KMS-11 (cell line): ENCODE measurements around the gene CCS.
A peak's percentile ranks its signal among the peaks of the same experiment; 100 is the strongest.

Experiments used
- H2AFZ ChIP-seq: fragments of 200-600 bp; sonication (generic); 2 replicates; pipeline ENCODE4 v1.6.1; 2016; ENCODE audit warnings: antibody characterized with exemption, mixed run types, low read depth
- H3K27ac ChIP-seq: fragments of 200-600 bp; sonication (generic); 2 replicates; pipeline ENCODE4 v1.6.1; 2016; ENCODE audit warnings: mild to moderate bottlenecking, mixed run types
- H3K27me3 ChIP-seq: fragments of 200-600 bp; sonication (generic); 2 replicates; pipeline ENCODE4 v1.6.1; 2017; ENCODE audit warnings: mild to moderate bottlenecking, low read depth, mixed run types, moderate library complexity; ENCODE audit not compliant: insufficient read depth
- H3K36me3 ChIP-seq: fragments of 200-600 bp; sonication (generic); 2 replicates; pipeline ENCODE4 v1.6.1; 2017; ENCODE audit warnings: mild to moderate bottlenecking, mixed run types; ENCODE audit not compliant: insufficient read depth
- H3K4me1 ChIP-seq: fragments of 200-600 bp; sonication (generic); 2 replicates; pipeline ENCODE4 v1.6.1; 2016; ENCODE audit warnings: mild to moderate bottlenecking, low read depth, mixed run types; ENCODE audit not compliant: poor library complexity, severe bottlenecking
- H3K4me2 ChIP-seq: fragments of 200-600 bp; sonication (generic); 2 replicates; pipeline ENCODE4 v1.7.0; 2016; ENCODE audit warnings: mild to moderate bottlenecking, mixed run types
- H3K4me3 ChIP-seq: fragments of 200-600 bp; sonication (generic); IDR thresholded peaks from 2 replicates; pipeline ENCODE4 v1.6.1; 2017; ENCODE audit warnings: low read depth, low read length, mixed read lengths; ENCODE audit not compliant: insufficient read depth
- H3K79me2 ChIP-seq: fragments of 200-600 bp; sonication (generic); 2 replicates; pipeline ENCODE4 v1.6.1; 2016; ENCODE audit warnings: low read depth, mixed run types; ENCODE audit not compliant: insufficient read depth
- H3K9ac ChIP-seq: fragments of 200-600 bp; sonication (generic); 2 replicates; pipeline ENCODE4 v1.6.1; 2016; ENCODE audit warnings: mild to moderate bottlenecking, mixed run types
- H4K20me1 ChIP-seq: fragments of 200-600 bp; sonication (generic); 2 replicates; pipeline ENCODE4 v1.6.1; 2016; ENCODE audit warnings: mild to moderate bottlenecking, mixed run types; ENCODE audit not compliant: insufficient read depth
- CTCF ChIP-seq: fragments of 200-600 bp; sonication (generic); conservative IDR thresholded peaks from 2 replicates; pipeline ENCODE4 v1.6.1; 2017; ENCODE audit warnings: low read depth, mild to moderate bottlenecking, antibody characterized with exemption, low read length, moderate library complexity, mixed read lengths

The CCS gene

GRCh38 chr11:66566221-66566620 is 26.8 kb upstream of the CCS start:
- no peaks in the 10 kb centered on the region for H3K79me2 ChIP-seq
- H3K4me2 ChIP-seq, result no peak overlapping the region
- TF ChIP-seq CTCF, result no peak
- H3K27ac ChIP-seq, result no peak overlapping the region
- no peak overlapping the region for H3K4me3 ChIP-seq
- H3K27me3 ChIP-seq, result no peaks in the 10 kb centered on the region
- no peak overlapping the region for H3K9ac ChIP-seq
- no peaks in the 10 kb centered on the region for H3K4me1 ChIP-seq
- no peak overlapping the region for H2AFZ ChIP-seq
- H4K20me1 ChIP-seq, result no peaks in the 10 kb centered on the region
- no peaks in the 10 kb centered on the region for H3K36me3 ChIP-seq

GRCh38 chr11:66567787-66568123 is 25.2 kb upstream of the CCS start:
- TF ChIP-seq CTCF, result no peak
- Histone ChIP-seq H3K36me3 (no peaks in the 10 kb centered on the region), H3K79me2 (no peaks in the 10 kb centered on the region), H3K27me3 (no peaks in the 10 kb centered on the region), H3K4me2 (no peak overlapping the region), H3K9ac (no peak overlapping the region), H3K27ac (no peak overlapping the region), H3K4me3 (no peak overlapping the region), H2AFZ (peak overlapping the region; percentile 60; the same call in 1 of the 2 replicates), H4K20me1 (no peaks in the 10 kb centered on the region), H3K4me1 (no peaks in the 10 kb centered on the region)

- Histone ChIP-seq H3K79me2 (no peaks in the 10 kb centered on the region), H3K4me3 (no peak within 1 kb of the TSS), H3K9ac (no peak within 1 kb of the TSS), H3K36me3 (no peaks in the 10 kb centered on the region), H3K27ac (no peak within 1 kb of the TSS), H3K4me1 (no peaks in the 10 kb centered on the region), H4K20me1 (no peaks in the 10 kb centered on the region), H3K27me3 (no peaks in the 10 kb centered on the region; the same call in 1 of the 2 replicates), H3K4me2 (peak within 1 kb of the TSS; percentile 33; the same call in 1 of the 2 replicates), H2AFZ (peak within 1 kb of the TSS; percentile 60)
- TF ChIP-seq CTCF, result no peak
These were observed 24.7 kb upstream of the CCS start, which contains the start of gene CTSF for GRCh38 chr11:66568124-66568916. CTSF (minus strand) TSS chr11:66568606; CDS start chr11:66568486, 120 bp downstream.

GRCh38 chr11:66569076-66569475 is 23.9 kb upstream of the CCS start:
- Histone ChIP-seq H3K27ac (no peak overlapping the region), H2AFZ (peak overlapping the region; percentile 60; the same call in 1 of the 2 replicates), H3K79me2 (no peaks in the 10 kb centered on the region), H3K9ac (no peak overlapping the region), H3K36me3 (no peaks in the 10 kb centered on the region), H4K20me1 (no peaks in the 10 kb centered on the region), H3K4me2 (no peak overlapping the region), H3K4me3 (no peak overlapping the region), H3K4me1 (no peaks in the 10 kb centered on the region), H3K27me3 (peaks cover 6% of the 10 kb centered on the region; the same call in 1 of the 2 replicates)
- TF ChIP-seq CTCF, result no peak
